HG03060 (cell line): Measurements from ENCODE around the gene FLRT1.

Experiments used
- ATAC-seq: cut with Tn5 transposase; IDR thresholded peaks from one replicate; pipeline ENCODE4 v1.9.1; 2021; ENCODE audit warnings: low read depth, moderate number of reproducible peaks; ENCODE audit not compliant: unreplicated experiment

FLRT1 gene, protein sequence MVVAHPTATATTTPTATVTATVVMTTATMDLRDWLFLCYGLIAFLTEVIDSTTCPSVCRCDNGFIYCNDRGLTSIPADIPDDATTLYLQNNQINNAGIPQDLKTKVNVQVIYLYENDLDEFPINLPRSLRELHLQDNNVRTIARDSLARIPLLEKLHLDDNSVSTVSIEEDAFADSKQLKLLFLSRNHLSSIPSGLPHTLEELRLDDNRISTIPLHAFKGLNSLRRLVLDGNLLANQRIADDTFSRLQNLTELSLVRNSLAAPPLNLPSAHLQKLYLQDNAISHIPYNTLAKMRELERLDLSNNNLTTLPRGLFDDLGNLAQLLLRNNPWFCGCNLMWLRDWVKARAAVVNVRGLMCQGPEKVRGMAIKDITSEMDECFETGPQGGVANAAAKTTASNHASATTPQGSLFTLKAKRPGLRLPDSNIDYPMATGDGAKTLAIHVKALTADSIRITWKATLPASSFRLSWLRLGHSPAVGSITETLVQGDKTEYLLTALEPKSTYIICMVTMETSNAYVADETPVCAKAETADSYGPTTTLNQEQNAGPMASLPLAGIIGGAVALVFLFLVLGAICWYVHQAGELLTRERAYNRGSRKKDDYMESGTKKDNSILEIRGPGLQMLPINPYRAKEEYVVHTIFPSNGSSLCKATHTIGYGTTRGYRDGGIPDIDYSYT

GRCh38 chr11:64035576-64035975 lies at the start of gene FLRT1:
Gene FLRT1 (plus strand): TSS chr11:64035931. CDS start chr11:64116268, 80,337 bp downstream.
- no peak for ATAC-seq

DNA sequence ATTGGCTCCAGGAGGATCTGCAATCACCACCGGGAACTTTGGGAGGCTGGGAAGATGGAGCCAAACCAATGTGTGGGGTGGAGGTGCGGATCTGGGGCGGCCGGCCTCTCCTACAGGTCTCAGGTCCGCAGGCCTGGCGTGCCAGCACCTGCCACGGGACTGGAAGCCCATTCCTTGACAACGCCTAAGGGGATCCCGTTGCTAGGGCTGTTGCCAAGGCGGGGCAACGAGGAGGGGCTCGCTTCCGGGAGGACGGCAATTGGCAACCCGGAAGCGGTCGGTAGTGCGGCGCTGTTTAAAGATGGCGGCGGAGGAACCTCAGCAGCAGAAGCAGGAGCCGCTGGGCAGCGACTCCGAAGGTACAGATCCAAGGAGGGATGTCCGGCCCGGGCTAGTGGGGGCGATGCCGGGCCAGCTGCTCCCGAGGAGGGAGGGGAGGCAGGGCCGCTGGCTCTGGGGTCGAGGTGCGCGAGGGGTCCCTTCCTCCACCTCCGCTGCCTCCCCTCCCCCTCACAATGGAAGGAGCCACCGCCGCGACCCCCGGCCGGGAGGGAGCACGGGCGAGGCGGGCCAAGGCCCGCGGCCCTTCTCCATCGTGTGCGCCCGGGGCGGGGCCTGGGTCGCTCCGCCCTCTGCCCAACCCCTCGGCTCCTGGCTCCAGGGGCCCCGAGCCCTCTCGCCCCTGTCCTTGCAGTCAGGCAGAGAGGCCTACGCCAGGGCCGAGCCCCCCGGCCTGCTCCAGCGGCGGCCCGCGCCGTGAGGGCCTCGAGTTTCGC lies 49.4 kb upstream of the FLRT1 start, which contains the start of gene OTUB1:
TSS of gene OTUB1 (plus strand) at position 283 of the 776 bp plus-strand sequence. CDS start at position 302, 19 bp downstream.
- no peak for ATAC-seq

DNA sequence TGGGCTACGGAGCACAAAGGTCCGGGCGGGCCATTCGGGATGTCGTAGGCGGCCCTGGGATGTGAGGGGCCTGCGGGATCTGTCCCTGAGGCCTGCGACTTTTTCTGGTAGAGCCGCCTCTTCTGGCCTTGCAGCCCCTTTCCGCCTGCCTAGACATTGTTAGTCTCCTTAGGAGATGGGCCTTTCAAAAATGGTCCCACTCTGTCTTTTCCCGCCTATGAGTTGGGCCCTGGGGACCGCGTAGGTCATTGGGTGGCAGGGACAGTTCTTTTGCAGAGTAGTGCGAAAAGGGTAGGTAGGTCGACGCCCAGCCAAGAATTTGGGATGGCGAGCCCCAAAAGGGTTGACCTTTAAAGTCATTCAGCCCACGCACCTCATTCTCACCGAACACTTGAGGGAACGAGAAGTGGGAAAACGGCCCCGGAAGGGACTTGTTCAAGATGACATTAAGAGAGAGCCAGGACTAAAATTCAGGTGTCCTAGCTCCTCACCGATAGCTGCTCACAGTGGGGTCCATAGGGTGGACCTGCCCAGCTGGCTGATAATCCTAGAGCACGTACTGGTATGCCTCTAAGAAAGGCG lies 48.7 kb upstream of the FLRT1 start:
- ATAC-seq = no peak

- no peak for ATAC-seq
Observed at GRCh38 chr11:63991558-63991957, 44.2 kb upstream of the FLRT1 start.

- ATAC-seq = no peak
Observed at GRCh38 chr11:63993100-63993499, 42.6 kb upstream of the FLRT1 start.

DNA sequence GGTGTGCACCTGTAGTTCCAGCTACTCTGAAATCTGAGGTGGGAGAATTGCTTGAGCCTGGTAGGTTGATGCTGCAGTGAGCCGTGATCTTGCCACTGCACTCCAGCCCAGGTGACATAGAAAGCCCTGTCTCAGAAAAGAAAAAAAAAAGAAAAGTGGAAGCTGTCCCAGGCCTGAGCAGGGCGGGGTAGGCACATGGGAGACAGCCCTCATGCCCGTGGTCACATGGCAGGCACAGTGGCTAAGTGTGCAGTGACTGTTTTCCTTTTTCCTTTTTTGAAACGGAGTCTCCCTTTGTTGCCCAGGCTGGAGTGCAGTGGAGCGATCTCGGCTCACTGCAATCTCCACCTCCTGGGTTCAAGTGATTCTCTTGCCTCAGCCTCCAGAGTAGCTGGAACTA lies 41.7 kb upstream of the FLRT1 start:
- no peak for ATAC-seq

DNA sequence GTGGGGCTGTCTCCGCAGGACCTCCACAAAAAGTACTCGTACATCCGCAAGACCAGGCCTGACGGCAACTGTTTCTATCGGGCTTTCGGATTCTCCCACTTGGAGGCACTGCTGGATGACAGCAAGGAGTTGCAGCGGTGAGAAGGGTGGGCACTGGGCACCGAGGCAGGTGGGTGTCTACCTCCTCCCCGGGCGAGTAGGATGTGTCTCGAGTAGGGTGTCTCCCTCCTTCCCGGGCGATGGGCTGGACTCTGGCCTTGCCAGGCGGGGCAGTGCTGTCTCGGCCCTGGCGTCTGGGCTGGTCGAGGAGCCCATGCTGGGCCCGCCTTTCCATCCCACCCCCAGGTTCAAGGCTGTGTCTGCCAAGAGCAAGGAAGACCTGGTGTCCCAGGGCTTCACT lies 39.2 kb upstream of the FLRT1 start:
- ATAC-seq = no peak

- ATAC-seq = no peak
Observed at GRCh38 chr11:63997104-63997700, 38.5 kb upstream of the FLRT1 start.

DNA sequence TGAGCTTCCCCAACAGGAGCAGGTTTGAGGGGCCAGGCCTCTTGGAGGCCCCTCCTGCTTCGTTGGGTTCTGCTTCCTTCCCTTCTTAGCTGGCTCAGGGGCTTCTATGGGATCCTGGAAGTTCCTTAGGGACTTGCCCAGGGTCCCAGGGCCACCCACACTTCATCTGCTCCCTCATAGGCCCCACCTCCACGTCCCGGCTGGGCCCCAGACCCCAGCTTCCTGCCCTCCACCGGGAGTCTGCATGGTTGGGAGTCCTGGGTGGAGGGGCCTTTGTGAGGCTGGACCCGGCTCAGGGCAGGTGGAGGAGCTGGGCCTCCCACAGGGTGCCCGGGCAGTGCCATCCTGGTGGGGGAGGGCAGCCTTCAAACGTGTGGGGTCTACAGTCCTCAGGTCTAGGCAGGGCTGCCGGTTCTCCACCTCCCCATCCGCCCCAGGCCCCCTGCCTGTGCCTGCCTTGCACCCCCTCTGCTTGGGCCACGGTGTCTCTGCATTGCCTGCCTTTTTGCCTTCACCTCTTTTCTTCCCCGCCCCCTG lies 37.9 kb upstream of the FLRT1 start:
- no peak for ATAC-seq

DNA sequence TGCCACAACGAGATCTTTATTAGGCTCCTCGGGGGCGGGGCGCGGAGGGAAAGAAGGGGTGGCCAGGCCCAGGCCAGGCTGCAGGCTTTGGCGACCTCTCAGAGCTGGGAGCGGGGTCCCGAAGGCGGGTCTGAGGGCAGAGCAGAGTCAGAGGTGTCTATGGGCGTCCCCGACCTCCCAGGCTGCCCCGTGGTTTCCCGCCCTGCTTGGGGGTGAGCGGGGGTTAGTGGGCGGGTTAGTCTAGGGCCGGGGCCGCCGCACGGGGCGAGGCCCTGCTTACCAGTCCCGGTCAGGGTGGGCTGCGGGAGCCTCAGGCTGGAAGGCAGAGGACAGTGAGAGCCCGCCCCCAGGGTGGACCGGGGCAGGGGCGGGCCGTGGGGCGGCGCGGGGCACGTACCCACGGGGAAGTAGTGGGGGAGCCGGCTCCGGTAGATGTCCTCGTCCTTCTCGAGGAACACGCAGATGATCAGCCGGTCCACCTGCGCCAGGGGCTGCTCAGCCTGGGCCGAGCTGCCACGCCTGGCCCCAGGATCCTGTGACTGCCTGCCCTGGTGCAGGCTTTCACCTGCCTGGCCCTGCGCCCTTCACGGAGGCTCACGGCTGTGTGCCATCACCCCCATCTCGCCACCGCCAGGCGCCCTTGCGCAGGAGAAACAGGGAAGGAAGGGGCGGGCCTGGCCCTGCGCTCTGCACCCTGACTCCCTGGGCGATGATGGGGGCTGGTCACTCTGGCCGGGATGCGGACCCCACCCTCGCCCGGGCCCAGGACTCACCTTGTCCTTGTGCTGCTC lies 37.0 kb upstream of the FLRT1 start:
- no peak for ATAC-seq

GRCh38 chr11:63999349-64000025 lies 36.2 kb upstream of the FLRT1 start:
- no peak for ATAC-seq

GRCh38 chr11:64000026-64000739 lies 35.5 kb upstream of the FLRT1 start:
- no peak for ATAC-seq

- ATAC-seq = no peak
Observed at GRCh38 chr11:64000740-64001483, 34.8 kb upstream of the FLRT1 start.

- no peak for ATAC-seq
Observed at GRCh38 chr11:64001484-64002420, 34.0 kb upstream of the FLRT1 start.

DNA sequence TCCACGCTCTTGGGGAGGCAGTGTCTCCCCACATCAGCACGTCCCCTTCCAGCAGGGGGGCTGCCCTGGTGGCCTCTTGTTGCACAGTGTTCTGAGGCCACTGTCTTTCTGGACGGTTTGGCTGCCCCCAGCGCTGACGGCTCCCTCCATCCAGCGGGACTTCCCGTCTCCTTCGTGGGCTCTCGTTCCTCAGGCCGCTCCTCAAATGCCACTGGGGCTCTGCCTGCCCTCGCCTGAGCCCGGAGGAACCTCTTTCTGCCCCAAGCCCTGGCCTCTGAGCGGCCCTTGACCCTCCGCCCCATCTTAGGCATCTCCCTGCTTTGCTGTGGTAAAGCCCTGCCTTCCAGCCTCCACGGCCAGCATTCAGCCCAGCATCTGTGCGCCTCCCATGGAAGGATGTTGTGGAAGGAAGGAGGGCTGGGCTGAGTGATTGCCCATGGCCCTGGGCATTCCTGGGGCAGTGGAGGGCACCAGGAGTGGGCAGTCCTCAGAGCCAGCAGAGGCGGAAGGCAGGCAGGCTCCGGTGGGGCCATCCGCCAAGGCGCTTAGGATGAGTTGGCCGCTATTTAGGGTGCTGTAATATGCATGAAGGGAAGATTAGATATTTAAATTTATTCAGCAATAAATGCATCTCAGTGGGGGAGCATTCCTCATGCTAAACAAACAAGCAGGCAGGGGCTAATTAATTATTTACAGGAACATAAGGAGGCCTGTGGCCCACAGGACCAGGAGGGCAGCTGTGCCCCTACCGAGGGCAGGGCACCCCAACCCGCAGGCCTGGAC lies 31.7 kb upstream of the FLRT1 start:
- ATAC-seq = no peak

DNA sequence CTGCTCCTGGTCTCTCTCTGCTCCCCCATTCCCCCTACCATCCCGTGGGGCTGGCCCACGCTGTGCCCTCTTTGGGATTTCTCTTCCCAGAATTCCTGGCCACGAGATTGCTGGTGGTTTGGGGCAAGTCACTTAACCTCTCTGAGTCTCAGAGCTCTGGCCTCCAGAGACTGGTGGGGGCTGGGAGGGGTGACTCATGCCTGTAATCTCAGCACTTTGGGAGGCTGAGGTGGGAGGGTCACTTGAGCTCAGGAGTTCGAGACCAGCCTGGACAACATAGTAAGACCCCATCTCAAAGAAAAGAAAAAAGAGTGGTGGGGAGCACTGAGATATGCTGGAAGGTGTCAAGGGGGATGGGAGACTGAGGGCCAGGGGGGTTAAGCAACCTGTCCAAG lies 31.1 kb upstream of the FLRT1 start:
- ATAC-seq = no peak
